Measurements from ENCODE around the gene ITGA8. TPM values are rescaled to one million over a fixed set of nuclear protein-coding genes. Genes with fewer than 3 reads are reported as not detected.
A peak's percentile ranks its signal among the peaks of the same experiment; 100 is the strongest.
"Not testable (repeated sequence)": the region's sequence is repeated elsewhere in the genome, so short reads cannot be mapped to it uniquely, and the experiment has no call there.

Gene ITGA8
- not detected for total RNA-seq

DNA sequence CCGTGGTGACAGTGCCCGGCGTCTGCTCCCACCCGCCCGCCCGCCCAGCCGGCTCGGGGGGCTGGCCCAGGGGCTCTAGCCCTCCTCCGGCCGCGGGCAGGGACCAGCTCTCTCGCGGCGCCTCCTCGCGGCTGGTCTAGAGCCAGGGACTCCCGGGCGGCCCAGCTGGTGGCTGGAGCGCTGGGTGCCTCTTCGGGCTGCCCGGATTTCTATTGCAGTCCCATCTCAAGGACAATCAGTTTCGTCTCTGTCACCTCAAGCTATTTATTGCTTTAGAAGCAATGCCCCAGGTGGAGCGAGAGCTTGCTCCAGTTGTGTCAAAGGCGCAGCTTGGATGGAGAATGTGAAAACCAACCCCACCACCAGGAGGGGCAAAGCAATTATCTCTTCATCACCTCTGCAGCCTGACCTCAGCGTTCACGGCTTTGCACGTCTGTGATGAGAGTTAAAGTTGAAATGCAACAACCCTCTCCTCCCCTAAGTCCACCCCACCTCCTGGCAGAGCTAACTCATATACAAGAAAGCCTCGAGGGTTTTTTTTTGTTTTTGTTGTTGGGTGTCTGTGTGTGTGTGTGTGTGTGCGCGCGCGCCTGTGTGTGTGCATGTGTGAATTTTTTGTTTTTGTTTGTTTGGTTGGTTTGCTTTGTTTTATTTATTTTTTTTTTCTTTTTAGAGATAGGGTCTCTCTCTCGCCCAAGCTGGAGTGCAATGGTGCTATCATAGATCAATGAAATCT is at the start of gene ITGA8:
ITGA8 (minus strand) TSS at position 24 of the 736 bp plus-strand sequence. CDS start 151 bp downstream, outside the sequence.
- H3K4me3 Mint-ChIP-seq, result no peak within 1 kb of the TSS
- DNase-seq (no peak), ATAC-seq (peak in 1 of 2 donors; percentile 37)
- no peaks in the 10 kb centered on the region for H3K9me3 Mint-ChIP-seq
- H3K27me3 Mint-ChIP-seq (ENCODE audit: low read depth), result peaks cover 47% of the 10 kb centered on the region
- peaks cover 3% of the 10 kb centered on the region for H3K4me1 Mint-ChIP-seq (ENCODE audit: low read depth)
- H3K36me3 Mint-ChIP-seq (ENCODE audit: insufficient read depth), result no peaks in the 10 kb centered on the region

DNA sequence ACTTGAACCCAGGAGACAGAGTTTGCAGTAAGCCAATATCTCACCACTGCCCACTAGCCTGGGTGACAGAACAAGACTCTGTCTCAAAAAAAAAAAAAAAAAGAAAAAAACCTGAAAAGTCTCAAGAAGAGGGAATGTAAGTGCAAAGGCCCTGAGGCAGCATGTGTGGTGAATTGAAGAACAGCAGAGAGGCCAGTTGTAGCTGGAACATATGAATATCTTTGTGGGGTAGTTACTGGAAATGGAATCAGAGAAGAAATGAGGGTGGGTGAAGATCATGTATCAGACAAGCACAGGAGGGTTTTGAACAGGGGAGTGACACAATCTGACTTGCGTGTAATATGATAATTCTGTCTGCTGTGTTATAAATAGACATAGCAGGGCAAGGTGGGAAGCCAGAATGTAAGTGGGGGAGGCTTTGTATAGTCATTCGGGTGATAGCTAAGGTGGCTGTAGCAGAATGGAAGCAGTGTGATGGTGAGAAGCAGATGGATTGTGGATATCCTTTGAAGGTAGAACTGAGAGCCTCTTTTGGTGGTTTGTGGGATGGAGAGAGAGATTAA is 45.3 kb upstream of the ITGA8 start:
- no peaks in the 10 kb centered on the region for H3K27me3 Mint-ChIP-seq (ENCODE audit: low read depth)
- DNase-seq (no peak), ATAC-seq (no peak)
- peaks cover 4% of the 10 kb centered on the region for H3K36me3 Mint-ChIP-seq (ENCODE audit: insufficient read depth)
- H3K4me3 Mint-ChIP-seq, result no peak overlapping the region
- peaks cover 15% of the 10 kb centered on the region for H3K9me3 Mint-ChIP-seq
- H3K4me1 Mint-ChIP-seq (ENCODE audit: low read depth), result peaks cover 2% of the 10 kb centered on the region

GRCh38 chr10:15763006-15763405 is 43.3 kb upstream of the ITGA8 start:
- no peaks in the 10 kb centered on the region for H3K27me3 Mint-ChIP-seq (ENCODE audit: low read depth)
- no peak for DNase-seq
- H3K4me3 Mint-ChIP-seq, result no peak overlapping the region
- H3K9me3 Mint-ChIP-seq, result peaks cover 15% of the 10 kb centered on the region
- peaks cover 2% of the 10 kb centered on the region for H3K4me1 Mint-ChIP-seq (ENCODE audit: low read depth)
- ATAC-seq, result no peak
- H3K36me3 Mint-ChIP-seq (ENCODE audit: insufficient read depth), result peaks cover 3% of the 10 kb centered on the region

DNA sequence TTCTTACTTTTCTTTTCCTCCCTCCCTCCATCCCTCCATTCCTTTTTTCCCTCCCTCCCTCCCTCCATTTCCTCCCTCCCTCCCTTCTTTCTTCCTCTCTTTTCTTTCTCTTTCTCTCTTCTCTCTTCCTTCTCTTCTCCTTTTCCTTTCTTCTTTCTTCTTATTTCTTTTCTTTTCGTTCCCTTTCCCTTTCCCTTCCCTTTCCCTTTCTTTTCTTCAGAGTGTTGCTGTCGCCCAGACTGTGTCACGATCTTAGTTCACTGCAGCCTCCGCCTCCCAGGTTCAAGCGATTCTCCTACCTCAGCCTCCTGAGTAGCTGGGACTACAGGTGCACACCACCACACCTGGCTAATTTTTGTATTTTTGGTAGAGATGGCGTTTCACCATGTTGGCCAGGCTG is 42.5 kb upstream of the ITGA8 start:
- peaks cover 15% of the 10 kb centered on the region for H3K9me3 Mint-ChIP-seq
- ATAC-seq; H3K27me3 Mint-ChIP-seq (ENCODE audit: low read depth); H3K36me3 Mint-ChIP-seq (ENCODE audit: insufficient read depth); DNase-seq; H3K4me3 Mint-ChIP-seq; H3K4me1 Mint-ChIP-seq (ENCODE audit: low read depth): not testable (repeated sequence)

GRCh38 chr10:15761224-15761623 is 41.5 kb upstream of the ITGA8 start:
- H3K4me1 Mint-ChIP-seq (ENCODE audit: low read depth); ATAC-seq; H3K36me3 Mint-ChIP-seq (ENCODE audit: insufficient read depth); H3K4me3 Mint-ChIP-seq; DNase-seq; H3K27me3 Mint-ChIP-seq (ENCODE audit: low read depth): not testable (repeated sequence)
- H3K9me3 Mint-ChIP-seq, result peaks cover 15% of the 10 kb centered on the region

GRCh38 chr10:15760681-15761080 is 41.0 kb upstream of the ITGA8 start:
- H3K27me3 Mint-ChIP-seq (ENCODE audit: low read depth), result peaks cover 6% of the 10 kb centered on the region
- H3K4me1 Mint-ChIP-seq (ENCODE audit: low read depth), result peaks cover 2% of the 10 kb centered on the region
- no peak overlapping the region for H3K4me3 Mint-ChIP-seq
- ATAC-seq, result no peak
- peaks cover 15% of the 10 kb centered on the region for H3K9me3 Mint-ChIP-seq
- H3K36me3 Mint-ChIP-seq (ENCODE audit: insufficient read depth), result peaks cover 3% of the 10 kb centered on the region
- no peak for DNase-seq

GRCh38 chr10:15759265-15759664 is 39.5 kb upstream of the ITGA8 start:
- no peak overlapping the region for H3K4me3 Mint-ChIP-seq
- ATAC-seq (no peak), DNase-seq (no peak)
- H3K9me3 Mint-ChIP-seq, result peaks cover 5% of the 10 kb centered on the region
- H3K27me3 Mint-ChIP-seq (ENCODE audit: low read depth), result peaks cover 8% of the 10 kb centered on the region
- H3K4me1 Mint-ChIP-seq (ENCODE audit: low read depth), result no peaks in the 10 kb centered on the region
- H3K36me3 Mint-ChIP-seq (ENCODE audit: insufficient read depth), result no peaks in the 10 kb centered on the region

GRCh38 chr10:15758618-15759017 is 38.9 kb upstream of the ITGA8 start:
- peaks cover 3% of the 10 kb centered on the region for H3K9me3 Mint-ChIP-seq
- H3K27me3 Mint-ChIP-seq (ENCODE audit: low read depth), result peaks cover 8% of the 10 kb centered on the region
- no peaks in the 10 kb centered on the region for H3K36me3 Mint-ChIP-seq (ENCODE audit: insufficient read depth)
- no peak for ATAC-seq
- no peak overlapping the region for H3K4me3 Mint-ChIP-seq
- no peaks in the 10 kb centered on the region for H3K4me1 Mint-ChIP-seq (ENCODE audit: low read depth)
- no peak for DNase-seq

- peaks cover 19% of the 10 kb centered on the region for H3K27me3 Mint-ChIP-seq (ENCODE audit: low read depth)
- no peaks in the 10 kb centered on the region for H3K4me1 Mint-ChIP-seq (ENCODE audit: low read depth)
- DNase-seq (no peak), ATAC-seq (no peak)
- no peaks in the 10 kb centered on the region for H3K9me3 Mint-ChIP-seq
- no peaks in the 10 kb centered on the region for H3K36me3 Mint-ChIP-seq (ENCODE audit: insufficient read depth)
- no peak overlapping the region for H3K4me3 Mint-ChIP-seq
Measured at GRCh38 chr10:15754937-15755336, 35.2 kb upstream of the ITGA8 start.

GRCh38 chr10:15751046-15751445 is 31.3 kb upstream of the ITGA8 start:
- Mint-ChIP-seq H3K36me3 (ENCODE audit: insufficient read depth) (no peaks in the 10 kb centered on the region), H3K9me3 (no peaks in the 10 kb centered on the region), H3K4me3 (no peak overlapping the region), H3K4me1 (ENCODE audit: low read depth) (no peaks in the 10 kb centered on the region), H3K27me3 (ENCODE audit: low read depth) (peaks cover 16% of the 10 kb centered on the region)
- ATAC-seq (no peak), DNase-seq (no peak)

GRCh38 chr10:15748126-15748525 is 28.4 kb upstream of the ITGA8 start:
- no peak for DNase-seq
- no peaks in the 10 kb centered on the region for H3K9me3 Mint-ChIP-seq
- ATAC-seq, result no peak
- peaks cover 12% of the 10 kb centered on the region for H3K27me3 Mint-ChIP-seq (ENCODE audit: low read depth)
- H3K4me3 Mint-ChIP-seq, result no peak overlapping the region
- H3K4me1 Mint-ChIP-seq (ENCODE audit: low read depth), result no peaks in the 10 kb centered on the region
- H3K36me3 Mint-ChIP-seq (ENCODE audit: insufficient read depth), result no peaks in the 10 kb centered on the region

GRCh38 chr10:15747632-15748031 is 27.9 kb upstream of the ITGA8 start:
- ATAC-seq (no peak), DNase-seq (no peak)
- Mint-ChIP-seq H3K36me3 (ENCODE audit: insufficient read depth) (no peaks in the 10 kb centered on the region), H3K4me3 (no peak overlapping the region), H3K27me3 (ENCODE audit: low read depth) (peaks cover 7% of the 10 kb centered on the region), H3K9me3 (no peaks in the 10 kb centered on the region), H3K4me1 (ENCODE audit: low read depth) (no peaks in the 10 kb centered on the region)

DNA sequence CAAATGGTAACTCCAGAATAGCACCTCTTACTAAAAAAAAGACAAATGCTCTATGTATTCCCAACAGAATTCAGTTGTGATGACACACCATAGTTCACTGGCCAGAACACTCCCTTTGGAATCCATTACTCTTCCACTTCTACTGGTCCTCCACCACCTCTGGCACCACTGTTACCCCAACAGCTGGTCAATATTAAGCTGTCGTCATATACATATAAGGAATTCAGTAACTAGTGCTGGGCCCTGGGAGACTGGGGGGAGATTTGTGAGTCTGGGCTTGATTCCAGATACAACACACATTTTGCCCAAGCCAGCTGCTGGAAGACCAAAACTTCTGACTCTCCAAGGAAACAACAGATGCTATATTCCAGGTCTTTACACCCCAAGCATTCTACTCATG is 26.0 kb upstream of the ITGA8 start:
- Mint-ChIP-seq H3K36me3 (ENCODE audit: insufficient read depth) (no peaks in the 10 kb centered on the region), H3K4me3 (no peak overlapping the region), H3K9me3 (no peaks in the 10 kb centered on the region), H3K27me3 (ENCODE audit: low read depth) (peaks cover 8% of the 10 kb centered on the region), H3K4me1 (ENCODE audit: low read depth) (no peaks in the 10 kb centered on the region)
- ATAC-seq (no peak), DNase-seq (no peak)

- Mint-ChIP-seq H3K9me3 (no peaks in the 10 kb centered on the region), H3K4me1 (ENCODE audit: low read depth) (no peaks in the 10 kb centered on the region), H3K36me3 (ENCODE audit: insufficient read depth) (no peaks in the 10 kb centered on the region), H3K27me3 (ENCODE audit: low read depth) (peaks cover 8% of the 10 kb centered on the region), H3K4me3 (no peak overlapping the region)
- ATAC-seq (no peak), DNase-seq (no peak)
Measured at GRCh38 chr10:15744217-15744865, 24.6 kb upstream of the ITGA8 start.

GRCh38 chr10:15743443-15743842 is 23.7 kb upstream of the ITGA8 start:
- Mint-ChIP-seq H3K36me3 (ENCODE audit: insufficient read depth) (no peaks in the 10 kb centered on the region), H3K9me3 (no peaks in the 10 kb centered on the region), H3K27me3 (ENCODE audit: low read depth) (peaks cover 10% of the 10 kb centered on the region), H3K4me1 (ENCODE audit: low read depth) (no peaks in the 10 kb centered on the region), H3K4me3 (no peak overlapping the region)
- no peak for ATAC-seq
- no peak for DNase-seq
